Transverse colon (tissue), 4 donors: ENCODE data around the gene PLCB1.

Source experiments
- EP300 ChIP-seq: sonication (generic); formaldehyde crosslinking; IDR thresholded peaks from one replicate; pipeline ENCODE4 v1.6.1; 2017; ENCODE audit warnings: antibody characterized with exemption, low read depth
- POLR2A ChIP-seq: fragments of 450-650 bp; IDR thresholded peaks from one replicate; pipeline ENCODE4 v1.6.1; 2016; ENCODE audit warnings: antibody characterized with exemption, mild to moderate bottlenecking, moderate library complexity
- POLR2AphosphoS5 ChIP-seq, 3 donors: sonication (generic); formaldehyde crosslinking; IDR thresholded peaks; one replicate each; pipeline ENCODE4 v1.6.1; 2016; ENCODE audit warnings: antibody characterized with exemption in 3 of 3
- TF ChIP-seq, protein P1 (sequence below), 5 experiments: fragments of 200-600 bp in 3 of 5; fragments of 450-650 bp in 2 of 5; sonication (generic) in 3 of 5; IDR thresholded peaks; 1 replicate in 2 of 5; 2 replicates in 3 of 5; pipeline ENCODE4 v1.5.1; 2016 to 2017; ENCODE audit warnings: antibody characterized with exemption in 5 of 5, inconsistent platforms in 3 of 5, mild to moderate bottlenecking in 2 of 5, moderate library complexity in 1 of 5

DNA sequence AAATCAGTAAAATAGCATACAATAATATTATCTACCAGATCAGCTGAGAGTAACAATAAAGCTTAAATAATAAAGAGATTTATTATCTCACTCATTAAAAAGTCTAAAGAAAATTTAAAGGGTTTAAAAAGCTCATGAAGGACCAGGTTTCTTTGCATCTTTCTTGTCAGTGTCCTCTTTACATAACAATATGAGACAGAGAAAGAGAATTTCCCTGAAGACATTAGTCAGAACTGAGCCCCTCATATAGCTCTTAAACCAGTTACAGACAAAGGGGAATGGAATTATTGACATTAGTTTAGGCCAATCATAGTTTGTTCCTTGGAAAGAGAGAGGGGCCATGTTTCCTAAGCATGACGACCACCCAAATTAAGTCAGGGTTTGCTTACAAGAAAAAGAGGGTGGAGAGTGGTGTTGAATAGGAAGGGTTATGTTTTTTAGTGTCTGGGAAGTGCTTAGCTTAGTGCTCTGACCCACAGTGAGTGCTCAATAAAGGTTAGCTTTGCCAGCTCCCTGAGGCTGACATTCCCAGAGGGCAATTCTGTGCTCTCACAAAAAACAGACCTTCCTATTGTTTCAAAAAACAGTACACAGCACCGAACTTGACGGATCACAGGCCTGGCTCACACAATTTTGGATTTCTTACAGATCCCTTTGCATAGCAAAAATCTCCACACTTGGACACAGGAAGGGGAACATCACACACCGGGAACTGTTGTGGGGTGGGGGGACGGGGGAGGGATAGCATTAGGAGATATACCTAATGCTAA is 3.6 kb upstream of the PLCB1 start:
- TF ChIP-seq, protein P1, sequence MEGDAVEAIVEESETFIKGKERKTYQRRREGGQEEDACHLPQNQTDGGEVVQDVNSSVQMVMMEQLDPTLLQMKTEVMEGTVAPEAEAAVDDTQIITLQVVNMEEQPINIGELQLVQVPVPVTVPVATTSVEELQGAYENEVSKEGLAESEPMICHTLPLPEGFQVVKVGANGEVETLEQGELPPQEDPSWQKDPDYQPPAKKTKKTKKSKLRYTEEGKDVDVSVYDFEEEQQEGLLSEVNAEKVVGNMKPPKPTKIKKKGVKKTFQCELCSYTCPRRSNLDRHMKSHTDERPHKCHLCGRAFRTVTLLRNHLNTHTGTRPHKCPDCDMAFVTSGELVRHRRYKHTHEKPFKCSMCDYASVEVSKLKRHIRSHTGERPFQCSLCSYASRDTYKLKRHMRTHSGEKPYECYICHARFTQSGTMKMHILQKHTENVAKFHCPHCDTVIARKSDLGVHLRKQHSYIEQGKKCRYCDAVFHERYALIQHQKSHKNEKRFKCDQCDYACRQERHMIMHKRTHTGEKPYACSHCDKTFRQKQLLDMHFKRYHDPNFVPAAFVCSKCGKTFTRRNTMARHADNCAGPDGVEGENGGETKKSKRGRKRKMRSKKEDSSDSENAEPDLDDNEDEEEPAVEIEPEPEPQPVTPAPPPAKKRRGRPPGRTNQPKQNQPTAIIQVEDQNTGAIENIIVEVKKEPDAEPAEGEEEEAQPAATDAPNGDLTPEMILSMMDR (IDR thresholded peaks at IDR 0.05) = no peak
- TF ChIP-seq POLR2AphosphoS5 (IDR thresholded peaks at IDR 0.05) = peak; percentile 32 to 74 (median 60)
- TF ChIP-seq POLR2A = no peak
- no peak for TF ChIP-seq EP300
